HL-60 (cell line): ENCODE measurements around the gene CRY2.

Experiments
- DNase-seq, 2 experiments: peaks; one replicate each; pipeline ENCODE4 v3.0.0-alpha.2; 2010 to 2020; ENCODE audit warnings: low read depth in 1 of 2, low spot score in 1 of 2
- H3K27ac ChIP-seq: fragments of 250-450 bp; sonication (Bioruptor Pico); replicated peaks from 2 replicates; pipeline ENCODE4 v1.5.1; 2020; ENCODE audit warnings: mild to moderate bottlenecking, moderate library complexity
- H3K27me3 ChIP-seq: fragments of 250-450 bp; sonication (Bioruptor Pico); 2 replicates; pipeline ENCODE4 v1.5.1; 2021; ENCODE audit warnings: mild to moderate bottlenecking, moderate library complexity; ENCODE audit not compliant: insufficient read depth, poor library complexity, severe bottlenecking
- H3K4me3 ChIP-seq: replicated peaks from 2 replicates; pipeline ENCODE4 v1.5.1; 2011; ENCODE audit warnings: mild to moderate bottlenecking, control low read depth, low read length; ENCODE audit not compliant: insufficient read depth
- GABPA ChIP-seq: IDR thresholded peaks from 2 replicates; pipeline ENCODE4 v1.6.1; 2012; ENCODE audit warnings: low read depth
- POLR2AphosphoS5 ChIP-seq: IDR thresholded peaks from 2 replicates; pipeline ENCODE4 v1.6.1; 2012; ENCODE audit warnings: low read depth
- REST ChIP-seq: IDR thresholded peaks from 2 replicates; pipeline ENCODE4 v1.6.1; 2012; ENCODE audit warnings: low read depth; ENCODE audit not compliant: insufficient replicate concordance
- SPI1 ChIP-seq: IDR thresholded peaks from 2 replicates; pipeline ENCODE4 v1.6.1; 2012; ENCODE audit warnings: low read depth, mild to moderate bottlenecking, borderline replicate concordance
- TF ChIP-seq, protein P1 (sequence below): IDR thresholded peaks from one replicate; pipeline ENCODE4 v1.5.1; 2011; ENCODE audit warnings: low read length, control low read depth, inconsistent platforms; ENCODE audit not compliant: insufficient read depth

The CRY2 gene

GRCh38 chr11:45919806-45920530 is 72.7 kb downstream of the CRY2 start:
- TF ChIP-seq GABPA (no peak), SPI1 (no peak), POLR2AphosphoS5 (no peak), REST (no peak)
- TF ChIP-seq, protein P1, sequence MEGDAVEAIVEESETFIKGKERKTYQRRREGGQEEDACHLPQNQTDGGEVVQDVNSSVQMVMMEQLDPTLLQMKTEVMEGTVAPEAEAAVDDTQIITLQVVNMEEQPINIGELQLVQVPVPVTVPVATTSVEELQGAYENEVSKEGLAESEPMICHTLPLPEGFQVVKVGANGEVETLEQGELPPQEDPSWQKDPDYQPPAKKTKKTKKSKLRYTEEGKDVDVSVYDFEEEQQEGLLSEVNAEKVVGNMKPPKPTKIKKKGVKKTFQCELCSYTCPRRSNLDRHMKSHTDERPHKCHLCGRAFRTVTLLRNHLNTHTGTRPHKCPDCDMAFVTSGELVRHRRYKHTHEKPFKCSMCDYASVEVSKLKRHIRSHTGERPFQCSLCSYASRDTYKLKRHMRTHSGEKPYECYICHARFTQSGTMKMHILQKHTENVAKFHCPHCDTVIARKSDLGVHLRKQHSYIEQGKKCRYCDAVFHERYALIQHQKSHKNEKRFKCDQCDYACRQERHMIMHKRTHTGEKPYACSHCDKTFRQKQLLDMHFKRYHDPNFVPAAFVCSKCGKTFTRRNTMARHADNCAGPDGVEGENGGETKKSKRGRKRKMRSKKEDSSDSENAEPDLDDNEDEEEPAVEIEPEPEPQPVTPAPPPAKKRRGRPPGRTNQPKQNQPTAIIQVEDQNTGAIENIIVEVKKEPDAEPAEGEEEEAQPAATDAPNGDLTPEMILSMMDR = no peak
- Histone ChIP-seq H3K27me3 (peaks cover 18% of the 10 kb centered on the region), H3K27ac (no peak overlapping the region), H3K4me3 (no peak overlapping the region)
- no peak for DNase-seq

GRCh38 chr11:45920531-45921477 is 73.5 kb downstream of the CRY2 start:
- no peak overlapping the region for H3K4me3 ChIP-seq
- no peak overlapping the region for H3K27ac ChIP-seq
- DNase-seq = no peak
- TF ChIP-seq REST (no peak), POLR2AphosphoS5 (no peak), GABPA (no peak), SPI1 (no peak)
- TF ChIP-seq, protein P1 = no peak
- peaks cover 18% of the 10 kb centered on the region for H3K27me3 ChIP-seq

GRCh38 chr11:45921561-45922424 is 74.5 kb downstream of the CRY2 start:
- Histone ChIP-seq H3K27me3 (peaks cover 18% of the 10 kb centered on the region), H3K4me3 (no peak overlapping the region), H3K27ac (no peak overlapping the region)
- DNase-seq = no peak
- TF ChIP-seq POLR2AphosphoS5 (no peak), SPI1 (no peak), REST (no peak), GABPA (no peak)
- TF ChIP-seq, protein P1 = no peak
